ENCODE measurements around the gene MFSD12. TPM values are rescaled to one million over a fixed set of nuclear protein-coding genes. Genes with fewer than 3 reads are reported as not detected.

MFSD12 gene
- total and polyA plus RNA-seq, 4 donors = 42.5 to 107 (median 65.5) TPM

DNA sequence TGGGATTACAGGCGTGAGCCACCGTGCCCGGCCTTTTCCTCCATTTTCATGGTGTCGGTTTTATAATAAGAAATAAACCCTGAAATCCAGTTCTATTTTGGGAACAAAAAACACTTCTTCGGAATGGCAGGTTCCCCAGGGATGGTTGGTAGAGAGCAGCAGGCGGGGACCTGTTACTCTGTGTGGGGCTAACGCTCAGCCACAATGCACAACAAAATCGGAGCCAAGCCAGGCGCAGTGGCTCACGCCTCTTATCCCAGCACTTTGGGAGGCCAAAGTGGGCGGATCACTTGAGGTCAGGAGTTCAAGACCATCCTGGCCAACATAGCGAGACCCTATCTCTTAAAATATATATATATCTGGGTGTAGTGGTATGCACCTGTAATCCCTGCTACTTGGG lies 43.6 kb upstream of the MFSD12 start:
- Histone ChIP-seq H3K27ac (ENCODE audit: low read depth, low read length) (no peak overlapping the region), H3K4me3 (ENCODE audit: low read depth, low read length) (no peak overlapping the region), H3K36me3 (ENCODE audit: control insufficient read depth, insufficient read depth, low read length) (no peaks in the 10 kb centered on the region), H3K9me3 (ENCODE audit: control insufficient read depth, insufficient read depth, low read length) (no peaks in the 10 kb centered on the region), H3K27me3 (ENCODE audit: control insufficient read depth, insufficient read depth, low read length) (peaks cover 13% of the 10 kb centered on the region), H3K4me1 (ENCODE audit: control insufficient read depth, insufficient read depth, low read length) (peaks cover 14% of the 10 kb centered on the region)
- no peak for DNase-seq (ENCODE audit: low read depth in 4 of 6, low spot score in 6 of 6)
- 86% methylated on average over 6 of the region's 12 CpGs for WGBS (ENCODE audit: insufficient coverage)

GRCh38 chr19:3599776-3600187 lies 42.4 kb upstream of the MFSD12 start:
- Histone ChIP-seq H3K4me1 (ENCODE audit: control insufficient read depth, insufficient read depth, low read length) (peaks cover 10% of the 10 kb centered on the region), H3K27me3 (ENCODE audit: control insufficient read depth, insufficient read depth, low read length) (peaks cover 2% of the 10 kb centered on the region), H3K36me3 (ENCODE audit: control insufficient read depth, insufficient read depth, low read length) (no peaks in the 10 kb centered on the region), H3K4me3 (ENCODE audit: low read depth, low read length) (no peak overlapping the region), H3K27ac (ENCODE audit: low read depth, low read length) (no peak overlapping the region), H3K9me3 (ENCODE audit: control insufficient read depth, insufficient read depth, low read length) (no peaks in the 10 kb centered on the region)
- WGBS (ENCODE audit: insufficient coverage) = 81% methylated on average over 28 of the region's 28 CpGs
- DNase-seq (ENCODE audit: low read depth in 4 of 6, low spot score in 6 of 6) = no peak

DNA sequence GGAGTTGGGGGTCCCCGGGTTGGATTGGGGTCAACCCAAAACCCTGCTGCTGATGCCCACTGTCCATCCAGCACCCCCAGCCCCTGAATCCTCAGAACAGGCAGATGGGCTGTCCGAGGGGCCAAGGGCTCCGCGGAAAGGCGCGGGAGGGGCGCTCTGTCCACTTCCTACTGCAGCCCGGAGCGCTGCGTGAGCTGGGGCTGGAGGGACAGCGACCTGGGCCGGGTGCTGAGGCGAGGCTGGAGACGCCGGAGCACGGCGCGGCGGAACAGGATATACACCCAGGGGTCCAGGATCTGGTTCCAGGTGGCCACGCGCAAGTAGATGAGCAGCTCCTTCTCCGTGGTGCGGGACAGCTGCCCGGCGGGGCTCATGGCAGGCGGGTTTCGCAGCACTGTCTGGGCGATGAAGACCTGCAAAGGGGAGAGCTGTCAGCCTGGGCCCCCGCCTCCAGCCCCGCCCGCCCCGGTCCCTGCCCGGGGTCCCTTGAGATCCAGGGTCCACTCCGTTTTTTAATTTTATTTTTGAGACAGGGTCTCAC lies 38.2 kb upstream of the MFSD12 start:
- no peak for DNase-seq (ENCODE audit: low read depth in 4 of 6, low spot score in 6 of 6)
- H3K4me1 ChIP-seq (ENCODE audit: control insufficient read depth, insufficient read depth, low read length) = no peaks in the 10 kb centered on the region
- peaks cover 3% of the 10 kb centered on the region for H3K27me3 ChIP-seq (ENCODE audit: control insufficient read depth, insufficient read depth, low read length)
- 65% methylated on average over 32 of the region's 34 CpGs for WGBS (ENCODE audit: insufficient coverage)
- no peaks in the 10 kb centered on the region for H3K9me3 ChIP-seq (ENCODE audit: control insufficient read depth, insufficient read depth, low read length)
- H3K36me3 ChIP-seq (ENCODE audit: control insufficient read depth, insufficient read depth, low read length) = no peaks in the 10 kb centered on the region
- no peak overlapping the region for H3K27ac ChIP-seq (ENCODE audit: low read depth, low read length)
- no peak overlapping the region for H3K4me3 ChIP-seq (ENCODE audit: low read depth, low read length)

- no peaks in the 10 kb centered on the region for H3K9me3 ChIP-seq (ENCODE audit: control insufficient read depth, insufficient read depth, low read length)
- peaks cover 3% of the 10 kb centered on the region for H3K27me3 ChIP-seq (ENCODE audit: control insufficient read depth, insufficient read depth, low read length)
- H3K27ac ChIP-seq (ENCODE audit: low read depth, low read length) = no peak overlapping the region
- no peak overlapping the region for H3K4me3 ChIP-seq (ENCODE audit: low read depth, low read length)
- DNase-seq (ENCODE audit: low read depth in 4 of 6, low spot score in 6 of 6) = no peak
- peaks cover 4% of the 10 kb centered on the region for H3K36me3 ChIP-seq (ENCODE audit: control insufficient read depth, insufficient read depth, low read length)
- WGBS (ENCODE audit: insufficient coverage) = 21% methylated on average over 11 of the region's 11 CpGs
- no peaks in the 10 kb centered on the region for H3K4me1 ChIP-seq (ENCODE audit: control insufficient read depth, insufficient read depth, low read length)
Observed at GRCh38 chr19:3593156-3593555, 35.8 kb upstream of the MFSD12 start.

DNA sequence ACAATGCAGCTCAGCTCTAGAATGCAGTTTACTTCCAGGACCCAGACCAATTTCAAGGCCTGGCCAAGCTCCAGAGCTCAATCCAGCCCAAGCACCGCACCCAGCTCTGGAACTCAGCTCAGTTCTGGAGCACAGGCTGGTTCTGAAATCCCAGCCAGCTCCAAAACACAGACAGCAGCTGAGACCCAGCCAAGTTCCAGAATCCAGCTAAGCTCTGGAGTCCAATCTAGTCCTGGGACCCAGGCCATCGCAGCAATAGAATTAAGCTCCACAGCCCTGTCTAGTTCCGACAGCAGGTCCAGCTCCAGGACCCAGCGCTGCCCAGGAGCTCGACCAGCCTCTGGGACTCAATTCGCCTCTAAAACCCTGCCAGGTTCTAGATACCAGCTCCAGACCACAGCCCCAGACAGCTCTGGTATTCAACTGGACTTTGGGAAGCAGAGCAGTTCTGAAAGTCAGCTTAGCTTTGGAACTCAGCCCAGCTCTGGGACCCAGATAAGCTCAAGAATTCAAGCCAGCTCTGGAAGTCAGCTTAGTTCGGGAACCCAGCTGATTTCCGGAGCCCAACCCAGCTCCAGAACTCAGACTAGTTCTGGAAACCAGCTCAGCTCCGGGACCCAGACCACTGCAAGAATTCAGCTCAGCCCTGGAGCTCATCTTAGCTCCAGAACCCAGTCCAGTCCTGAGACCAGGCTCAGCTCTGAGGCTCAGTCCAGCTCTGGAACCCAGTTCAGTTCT lies 34.7 kb upstream of the MFSD12 start:
- WGBS (ENCODE audit: insufficient coverage) = 90% methylated on average over 9 of the region's 9 CpGs
- Histone ChIP-seq H3K4me3 (ENCODE audit: low read depth, low read length) (no peak overlapping the region), H3K9me3 (ENCODE audit: control insufficient read depth, insufficient read depth, low read length) (no peaks in the 10 kb centered on the region), H3K27me3 (ENCODE audit: control insufficient read depth, insufficient read depth, low read length) (peaks cover 3% of the 10 kb centered on the region), H3K4me1 (ENCODE audit: control insufficient read depth, insufficient read depth, low read length) (no peaks in the 10 kb centered on the region), H3K36me3 (ENCODE audit: control insufficient read depth, insufficient read depth, low read length) (peaks cover 4% of the 10 kb centered on the region), H3K27ac (ENCODE audit: low read depth, low read length) (no peak overlapping the region)
- DNase-seq (ENCODE audit: low read depth in 4 of 6, low spot score in 6 of 6) = no peak

- no peak overlapping the region for H3K27ac ChIP-seq (ENCODE audit: low read depth, low read length)
- DNase-seq (ENCODE audit: low read depth in 4 of 6, low spot score in 6 of 6) = no peak
- H3K9me3 ChIP-seq (ENCODE audit: control insufficient read depth, insufficient read depth, low read length) = no peaks in the 10 kb centered on the region
- H3K4me3 ChIP-seq (ENCODE audit: low read depth, low read length) = no peak overlapping the region
- WGBS (ENCODE audit: insufficient coverage) = 89% methylated on average over 8 of the region's 8 CpGs
- H3K36me3 ChIP-seq (ENCODE audit: control insufficient read depth, insufficient read depth, low read length) = peaks cover 4% of the 10 kb centered on the region
- H3K27me3 ChIP-seq (ENCODE audit: control insufficient read depth, insufficient read depth, low read length) = peaks cover 12% of the 10 kb centered on the region
- H3K4me1 ChIP-seq (ENCODE audit: control insufficient read depth, insufficient read depth, low read length) = peaks cover 3% of the 10 kb centered on the region
Observed at GRCh38 chr19:3590991-3591659, 33.7 kb upstream of the MFSD12 start.

DNA sequence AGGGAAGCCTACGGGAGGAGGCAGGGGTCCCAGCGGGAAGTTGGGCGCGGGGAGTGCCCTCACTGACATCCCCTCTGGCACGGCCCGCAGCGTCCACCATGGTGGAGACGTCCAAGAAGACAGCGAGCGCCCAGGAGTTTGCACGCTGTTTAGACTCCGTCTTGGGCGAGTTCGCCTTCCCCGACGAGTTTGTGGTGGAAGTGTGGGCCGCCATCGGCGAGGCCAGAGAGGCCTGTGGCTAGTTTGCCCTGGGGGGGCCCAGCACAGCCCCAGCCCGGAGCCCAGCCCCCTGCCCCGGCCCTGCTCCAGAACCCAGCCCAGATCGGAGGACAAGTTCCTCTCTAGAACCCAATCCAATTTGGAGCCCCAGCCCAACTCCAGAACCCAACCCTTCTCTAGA lies 32.6 kb upstream of the MFSD12 start:
- no peaks in the 10 kb centered on the region for H3K9me3 ChIP-seq (ENCODE audit: control insufficient read depth, insufficient read depth, low read length)
- H3K36me3 ChIP-seq (ENCODE audit: control insufficient read depth, insufficient read depth, low read length) = peaks cover 4% of the 10 kb centered on the region
- H3K27me3 ChIP-seq (ENCODE audit: control insufficient read depth, insufficient read depth, low read length) = peaks cover 22% of the 10 kb centered on the region
- no peak overlapping the region for H3K27ac ChIP-seq (ENCODE audit: low read depth, low read length)
- DNase-seq (ENCODE audit: low read depth in 4 of 6, low spot score in 6 of 6) = no peak
- WGBS (ENCODE audit: insufficient coverage) = 92% methylated on average over 22 of the region's 22 CpGs
- no peak overlapping the region for H3K4me3 ChIP-seq (ENCODE audit: low read depth, low read length)
- H3K4me1 ChIP-seq (ENCODE audit: control insufficient read depth, insufficient read depth, low read length) = peaks cover 9% of the 10 kb centered on the region

GRCh38 chr19:3589439-3589838 lies 32.1 kb upstream of the MFSD12 start:
- Histone ChIP-seq H3K9me3 (ENCODE audit: control insufficient read depth, insufficient read depth, low read length) (no peaks in the 10 kb centered on the region), H3K27me3 (ENCODE audit: control insufficient read depth, insufficient read depth, low read length) (peaks cover 27% of the 10 kb centered on the region), H3K27ac (ENCODE audit: low read depth, low read length) (no peak overlapping the region), H3K36me3 (ENCODE audit: control insufficient read depth, insufficient read depth, low read length) (peaks cover 4% of the 10 kb centered on the region), H3K4me3 (ENCODE audit: low read depth, low read length) (no peak overlapping the region), H3K4me1 (ENCODE audit: control insufficient read depth, insufficient read depth, low read length) (peaks cover 9% of the 10 kb centered on the region)
- 88% methylated on average over 7 of the region's 11 CpGs for WGBS (ENCODE audit: insufficient coverage)
- DNase-seq (ENCODE audit: low read depth in 4 of 6, low spot score in 6 of 6) = no peak

- H3K27ac ChIP-seq (ENCODE audit: low read depth, low read length) = no peak overlapping the region
- peaks cover 29% of the 10 kb centered on the region for H3K27me3 ChIP-seq (ENCODE audit: control insufficient read depth, insufficient read depth, low read length)
- H3K9me3 ChIP-seq (ENCODE audit: control insufficient read depth, insufficient read depth, low read length) = no peaks in the 10 kb centered on the region
- 63% methylated on average over 28 of the region's 31 CpGs for WGBS (ENCODE audit: insufficient coverage)
- H3K36me3 ChIP-seq (ENCODE audit: control insufficient read depth, insufficient read depth, low read length) = peaks cover 4% of the 10 kb centered on the region
- H3K4me3 ChIP-seq (ENCODE audit: low read depth, low read length) = no peak overlapping the region
- peaks cover 9% of the 10 kb centered on the region for H3K4me1 ChIP-seq (ENCODE audit: control insufficient read depth, insufficient read depth, low read length)
- DNase-seq (ENCODE audit: low read depth in 4 of 6, low spot score in 6 of 6) = no peak
Observed at GRCh38 chr19:3586707-3587346, 29.4 kb upstream of the MFSD12 start.

All from spinal cord (tissue), 10 donors.